ENCODE results near the gene SSBP3. TPM values are rescaled to one million over a fixed set of nuclear protein-coding genes. Genes with fewer than 3 reads are reported as not detected.

SSBP3 gene
- total and polyA plus RNA-seq, 2 donors, result 21.7 to 59.1 TPM

DNA sequence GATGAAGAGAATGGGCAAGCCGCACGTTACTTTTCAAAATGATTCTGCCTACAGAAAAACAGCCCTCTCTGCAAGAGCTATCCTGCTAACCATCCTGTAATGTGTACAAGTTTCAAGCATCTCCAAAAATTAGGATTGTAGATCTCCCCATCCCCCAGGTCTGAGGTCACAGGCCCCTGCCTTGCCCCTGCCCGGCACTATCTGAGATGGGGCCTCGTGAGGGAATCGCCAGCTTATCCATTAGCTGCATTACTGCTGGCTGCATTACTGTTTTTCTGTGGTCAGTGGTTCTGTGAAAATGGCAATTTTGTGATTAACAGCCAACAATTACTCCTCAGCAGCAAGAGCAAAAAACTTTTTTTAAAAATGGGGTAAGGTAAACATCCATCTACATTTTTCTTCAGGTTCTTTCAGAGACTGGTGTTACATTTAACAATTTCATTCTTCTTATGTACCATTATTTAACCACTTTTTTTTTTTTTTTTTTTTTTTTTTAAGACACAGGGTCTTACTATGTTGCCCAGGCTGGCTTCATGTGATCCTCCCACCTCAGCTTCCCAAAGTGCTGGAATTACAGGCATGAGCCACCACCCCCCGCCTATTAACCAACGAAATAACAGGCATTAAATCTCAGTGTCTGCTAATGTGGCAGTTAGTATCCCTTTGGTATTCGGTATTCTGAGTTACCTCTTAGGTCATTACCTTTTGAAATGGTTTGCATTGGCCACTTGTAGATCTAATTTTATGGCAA is 122.4 kb downstream of the SSBP3 start:
- no peak overlapping the region for H3K4me3 ChIP-seq (ENCODE audit: low read depth, low read length)
- WGBS, result 91% methylated on average over 8 of the region's 8 CpGs
- H3K36me3 ChIP-seq (ENCODE audit: insufficient read depth), result no peaks in the 10 kb centered on the region
- no peak for DNase-seq (ENCODE audit: extremely low spot score)
- H3K4me1 ChIP-seq (ENCODE audit: insufficient read depth), result no peaks in the 10 kb centered on the region
- no peak overlapping the region for H3K27ac ChIP-seq (ENCODE audit: low read depth)

DNA sequence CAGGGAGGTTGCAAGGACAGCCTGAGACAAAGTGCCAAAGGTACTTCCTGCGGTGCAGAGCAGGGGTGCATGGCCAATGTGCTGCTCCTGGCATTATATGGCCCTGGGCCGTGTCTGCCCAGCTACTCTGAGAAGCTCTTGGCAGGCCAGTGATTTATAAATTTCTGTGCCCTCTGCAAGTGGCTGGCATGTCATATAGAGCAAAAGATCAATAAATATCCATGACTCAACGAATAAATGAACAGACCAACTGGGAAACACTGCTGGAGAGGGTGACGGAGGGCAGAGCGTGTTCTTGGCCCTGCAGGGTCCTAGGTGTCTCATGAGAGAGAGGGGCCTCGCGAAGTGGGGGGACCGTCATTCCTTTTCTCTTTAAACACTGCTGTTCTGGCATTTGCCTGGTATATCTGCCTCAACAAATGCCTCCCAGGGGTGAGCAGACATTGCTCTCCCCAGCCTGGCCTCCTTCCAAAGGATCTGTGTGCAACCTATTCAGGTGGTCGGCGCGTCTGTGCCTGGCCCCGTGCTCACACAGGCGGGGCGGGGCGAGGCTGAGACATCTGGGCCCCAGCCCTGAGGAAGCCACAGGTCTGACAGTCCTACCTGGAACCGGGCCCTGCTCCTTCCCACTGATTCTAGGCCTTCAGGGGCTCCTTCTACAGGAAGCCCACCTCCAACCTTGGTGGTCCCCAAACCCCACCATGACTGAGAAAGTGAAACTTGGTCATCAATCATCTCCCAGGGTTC is 123.9 kb downstream of the SSBP3 start:
- no peaks in the 10 kb centered on the region for H3K4me1 ChIP-seq (ENCODE audit: insufficient read depth)
- no peak for DNase-seq (ENCODE audit: extremely low spot score)
- H3K4me3 ChIP-seq (ENCODE audit: low read depth, low read length), result no peak overlapping the region
- WGBS, result 85% methylated on average over 16 of the region's 16 CpGs
- H3K36me3 ChIP-seq (ENCODE audit: insufficient read depth), result no peaks in the 10 kb centered on the region
- H3K27ac ChIP-seq (ENCODE audit: low read depth), result no peak overlapping the region

DNA sequence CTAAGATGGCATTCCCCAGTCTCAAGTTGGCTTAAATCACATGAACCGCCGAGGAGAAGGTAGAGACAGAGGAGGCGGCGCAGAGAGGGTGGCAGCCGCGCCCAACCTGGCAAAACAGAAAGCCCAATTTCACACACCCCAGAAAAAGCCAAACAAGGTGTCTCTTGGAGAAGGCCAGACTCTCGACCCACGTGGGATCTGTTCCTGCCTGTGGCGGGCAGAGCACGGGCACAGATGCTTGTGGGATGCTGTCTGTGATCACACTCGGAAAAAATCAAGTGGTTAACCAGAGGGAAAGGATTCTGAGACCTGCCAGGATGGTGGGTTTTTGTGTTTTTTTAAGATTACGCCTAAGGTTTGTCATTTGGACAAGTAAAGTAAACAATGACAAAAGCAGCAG is 125.5 kb downstream of the SSBP3 start:
- no peak for DNase-seq (ENCODE audit: extremely low spot score)
- Histone ChIP-seq H3K27ac (ENCODE audit: low read depth) (no peak overlapping the region), H3K4me3 (ENCODE audit: low read depth, low read length) (no peak overlapping the region), H3K4me1 (ENCODE audit: insufficient read depth) (no peaks in the 10 kb centered on the region), H3K36me3 (ENCODE audit: insufficient read depth) (no peaks in the 10 kb centered on the region)
- WGBS, result 85% methylated on average over 12 of the region's 12 CpGs

DNA sequence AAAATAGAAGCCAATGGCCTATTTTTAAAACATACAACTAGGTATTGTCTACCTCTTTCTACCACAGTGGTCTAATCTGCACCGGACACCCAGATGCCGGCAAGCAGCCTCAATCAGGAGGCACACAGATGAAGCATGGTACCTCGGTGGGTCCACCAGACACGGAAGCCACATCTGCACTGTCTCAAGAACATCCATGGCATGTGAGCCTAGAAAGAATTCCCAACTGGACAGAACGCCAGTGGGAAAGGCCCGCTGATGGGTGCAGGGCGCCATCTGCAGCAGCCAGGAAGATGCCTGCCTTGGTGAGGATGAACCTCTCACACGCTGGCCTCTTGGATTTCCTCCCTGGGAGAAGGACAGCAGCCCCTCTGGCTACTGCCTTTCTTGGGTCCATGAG is 126.7 kb downstream of the SSBP3 start:
- 93% methylated on average over 8 of the region's 8 CpGs for WGBS

DNA sequence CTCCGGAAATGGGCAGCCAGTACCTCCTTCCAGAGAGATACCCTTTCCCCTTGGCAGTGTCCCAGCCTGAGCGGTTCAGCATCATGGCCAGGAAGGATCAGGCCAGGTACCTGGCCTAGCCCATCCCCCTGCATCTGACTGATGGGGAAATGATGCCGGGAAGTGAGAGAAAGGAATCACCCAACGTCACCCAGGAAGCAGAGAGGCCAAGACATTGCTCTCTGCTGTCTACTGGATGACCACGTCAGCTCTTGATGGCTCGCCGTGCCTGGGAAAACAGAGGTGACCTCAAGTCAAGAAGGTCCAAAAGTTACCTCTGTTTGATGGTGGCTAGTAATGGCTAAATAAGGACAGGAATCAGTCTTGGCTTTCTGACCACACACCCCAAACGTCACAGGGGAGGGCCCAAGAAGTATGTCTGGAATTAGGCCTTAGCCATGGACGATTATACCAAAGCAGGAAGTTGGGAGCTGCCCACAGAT is 127.2 kb downstream of the SSBP3 start:
- H3K27ac ChIP-seq (ENCODE audit: low read depth), result peak overlapping the region; percentile 58
- no peaks in the 10 kb centered on the region for H3K4me1 ChIP-seq (ENCODE audit: insufficient read depth)
- 63% methylated on average over 9 of the region's 9 CpGs for WGBS
- no peak overlapping the region for H3K4me3 ChIP-seq (ENCODE audit: low read depth, low read length)
- no peaks in the 10 kb centered on the region for H3K36me3 ChIP-seq (ENCODE audit: insufficient read depth)
- DNase-seq (ENCODE audit: extremely low spot score), result no peak

More for the DNA sequence above, 126.7 kb downstream of the SSBP3 start:
- Histone ChIP-seq H3K27ac (ENCODE audit: low read depth) (peak overlapping the region; percentile 58), H3K4me3 (ENCODE audit: low read depth, low read length) (no peak overlapping the region), H3K4me1 (ENCODE audit: insufficient read depth) (no peaks in the 10 kb centered on the region), H3K36me3 (ENCODE audit: insufficient read depth) (no peaks in the 10 kb centered on the region)
- no peak for DNase-seq (ENCODE audit: extremely low spot score)

DNA sequence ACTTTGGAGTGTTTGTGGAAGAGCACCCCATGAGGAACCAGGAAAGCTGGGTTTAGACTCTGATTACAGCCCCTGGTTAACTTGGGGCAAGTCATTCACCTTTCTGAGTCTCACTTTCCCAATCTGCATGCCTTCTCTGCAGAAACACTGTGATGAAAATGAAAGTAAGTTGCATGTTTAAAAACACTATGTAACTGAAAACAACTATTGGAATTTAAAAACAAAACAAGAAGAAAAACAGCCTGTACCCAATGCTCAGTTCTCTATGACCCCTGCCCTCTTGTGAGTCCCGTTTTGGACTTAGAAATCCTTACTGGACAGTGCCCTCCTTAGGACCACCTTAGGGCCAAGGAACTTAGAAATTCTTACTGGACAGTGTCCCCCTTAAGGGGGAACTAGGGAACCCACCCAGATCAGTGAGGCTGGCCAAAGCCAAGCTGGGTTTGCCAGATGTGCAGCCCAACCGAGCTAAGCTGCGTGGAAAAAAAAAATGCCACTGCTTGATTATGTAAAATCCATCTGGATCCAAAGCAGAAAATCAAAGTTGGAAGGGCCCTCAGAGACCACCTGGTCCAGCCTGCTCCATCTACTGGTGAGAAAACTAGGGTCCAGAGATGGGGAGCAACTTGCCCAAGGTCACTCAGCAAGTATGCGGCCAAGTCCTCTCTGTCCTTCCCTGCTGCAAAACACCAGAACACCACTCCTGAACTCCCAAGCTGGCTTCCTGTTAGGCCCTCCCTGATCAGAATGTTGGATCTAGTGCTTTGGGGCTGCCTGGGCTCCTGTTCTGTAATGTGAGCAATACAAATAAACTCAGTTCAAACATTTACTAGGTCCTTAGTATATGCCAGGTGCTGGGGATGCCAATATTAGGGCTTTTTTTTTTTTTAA is 128.5 kb downstream of the SSBP3 start:
- no peaks in the 10 kb centered on the region for H3K4me1 ChIP-seq (ENCODE audit: insufficient read depth)
- no peak for DNase-seq (ENCODE audit: extremely low spot score)
- H3K4me3 ChIP-seq (ENCODE audit: low read depth, low read length), result no peak overlapping the region
- 28% methylated on average over 4 of the region's 4 CpGs for WGBS
- H3K27ac ChIP-seq (ENCODE audit: low read depth), result peak overlapping the region; percentile 46
- no peaks in the 10 kb centered on the region for H3K36me3 ChIP-seq (ENCODE audit: insufficient read depth)

DNA sequence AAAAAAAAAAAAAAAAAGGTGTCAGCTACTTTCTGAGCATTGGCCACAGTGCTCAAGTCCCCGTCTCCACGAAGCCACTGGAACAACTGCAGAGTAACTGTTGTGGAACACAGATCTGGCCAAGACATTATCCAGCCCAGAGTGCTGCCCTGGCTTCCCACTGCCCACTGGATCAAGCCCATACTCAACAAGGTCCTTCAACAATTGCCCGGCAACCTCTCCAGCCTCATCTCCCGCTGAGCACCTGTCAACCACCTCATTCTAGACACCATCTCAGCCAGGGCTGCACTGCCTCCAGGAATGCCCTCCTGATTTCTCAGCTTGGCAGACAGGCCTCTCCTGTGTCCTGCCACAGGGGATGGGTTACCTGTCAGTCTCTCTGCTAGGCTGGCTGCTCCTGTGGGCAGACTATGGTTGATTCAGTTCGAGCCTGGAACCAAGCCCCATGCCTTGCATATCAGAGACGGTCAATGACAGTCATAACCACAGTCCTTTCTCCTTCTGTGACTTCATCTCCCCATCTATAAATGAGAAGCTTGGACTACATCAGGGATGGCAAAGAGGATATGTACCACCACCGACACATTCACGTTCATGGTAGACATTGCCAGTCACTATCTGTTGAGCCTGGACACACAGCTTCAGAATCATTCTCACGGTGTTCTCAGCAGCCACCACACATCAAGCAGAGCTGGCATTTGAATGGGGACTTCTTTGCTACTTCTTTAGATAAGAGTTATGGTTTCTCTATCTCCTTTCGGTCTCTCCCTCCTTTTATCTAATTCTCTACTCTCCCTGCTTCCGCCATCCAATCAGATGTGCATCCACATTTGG is 129.4 kb downstream of the SSBP3 start:
- 88% methylated on average over 11 of the region's 11 CpGs for WGBS
- peak overlapping the region; percentile 51 for H3K27ac ChIP-seq (ENCODE audit: low read depth)
- H3K4me3 ChIP-seq (ENCODE audit: low read depth, low read length), result no peak overlapping the region
- no peaks in the 10 kb centered on the region for H3K36me3 ChIP-seq (ENCODE audit: insufficient read depth)
- no peak for DNase-seq (ENCODE audit: extremely low spot score)
- no peaks in the 10 kb centered on the region for H3K4me1 ChIP-seq (ENCODE audit: insufficient read depth)

DNA sequence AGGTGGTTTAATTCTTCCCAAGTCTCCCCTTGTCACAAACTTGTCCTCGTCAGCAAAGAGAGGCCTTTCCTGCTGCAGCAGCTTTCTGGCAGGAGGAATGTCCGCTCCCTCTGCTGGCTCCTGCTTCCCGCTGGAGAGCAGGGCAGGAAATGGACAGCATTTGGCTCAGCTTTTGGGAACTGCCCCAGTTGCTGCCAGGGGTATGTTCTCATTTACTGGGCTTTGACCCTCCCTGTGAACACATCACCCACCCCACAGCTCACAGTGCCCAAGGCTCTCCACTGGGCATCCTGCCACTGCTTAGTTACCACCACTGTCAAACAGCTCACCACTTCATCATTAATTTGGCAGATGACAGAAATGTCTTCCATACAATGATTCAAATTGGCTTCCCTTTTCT is 130.8 kb downstream of the SSBP3 start:
- no peak for DNase-seq (ENCODE audit: extremely low spot score)
- Histone ChIP-seq H3K4me1 (ENCODE audit: insufficient read depth) (no peaks in the 10 kb centered on the region), H3K27ac (ENCODE audit: low read depth) (peak overlapping the region; percentile 76), H3K4me3 (ENCODE audit: low read depth, low read length) (no peak overlapping the region), H3K36me3 (ENCODE audit: insufficient read depth) (no peaks in the 10 kb centered on the region)
- WGBS, result 27% methylated on average over 3 of the region's 3 CpGs

DNA sequence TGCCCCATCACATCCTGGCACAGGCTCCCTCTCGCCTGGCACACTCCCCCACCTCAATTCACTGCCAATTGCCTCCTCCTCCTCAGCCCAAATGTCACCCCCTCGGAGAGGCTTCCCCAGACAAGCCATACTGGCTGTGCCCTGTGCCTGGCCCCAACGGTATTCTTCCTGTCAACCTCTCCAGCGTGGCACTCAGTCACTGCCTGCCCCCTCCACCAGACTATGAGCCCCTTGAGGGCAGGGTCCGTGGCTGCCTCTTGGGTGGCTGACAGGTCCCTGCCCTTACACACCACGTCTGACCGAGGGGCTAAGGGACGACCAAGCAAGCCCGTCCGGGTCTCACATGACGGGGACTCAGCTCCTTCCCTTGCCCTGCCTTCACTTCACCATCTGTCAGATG is 131.3 kb downstream of the SSBP3 start:
- Histone ChIP-seq H3K36me3 (ENCODE audit: insufficient read depth) (no peaks in the 10 kb centered on the region), H3K27ac (ENCODE audit: low read depth) (peak overlapping the region; percentile 76), H3K4me3 (ENCODE audit: low read depth, low read length) (no peak overlapping the region), H3K4me1 (ENCODE audit: insufficient read depth) (no peaks in the 10 kb centered on the region)
- DNase-seq (ENCODE audit: extremely low spot score), result no peak
- WGBS, result 55% methylated on average over 11 of the region's 11 CpGs

DNA sequence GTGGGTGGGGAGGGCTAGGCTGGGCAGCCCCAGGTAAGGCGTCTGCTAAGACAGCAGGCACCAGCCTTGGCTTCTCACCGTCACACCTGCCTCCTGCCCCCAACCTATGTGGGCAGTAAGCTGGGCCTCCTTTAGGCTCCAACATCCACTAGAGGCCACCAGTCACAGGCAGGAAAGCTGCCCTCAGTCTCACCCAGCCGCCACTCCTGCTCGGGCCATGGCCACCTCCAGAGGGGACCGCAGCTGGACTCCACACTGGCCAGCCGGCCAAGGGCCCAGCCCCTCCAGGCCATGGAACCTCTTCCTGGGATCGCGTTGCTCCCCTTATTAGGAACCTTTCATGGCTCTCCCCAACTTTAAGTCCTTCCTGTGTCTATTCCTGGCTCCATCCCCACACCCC is 131.7 kb downstream of the SSBP3 start:
- 65% methylated on average over 8 of the region's 8 CpGs for WGBS
- H3K4me1 ChIP-seq (ENCODE audit: insufficient read depth), result no peaks in the 10 kb centered on the region

DNA sequence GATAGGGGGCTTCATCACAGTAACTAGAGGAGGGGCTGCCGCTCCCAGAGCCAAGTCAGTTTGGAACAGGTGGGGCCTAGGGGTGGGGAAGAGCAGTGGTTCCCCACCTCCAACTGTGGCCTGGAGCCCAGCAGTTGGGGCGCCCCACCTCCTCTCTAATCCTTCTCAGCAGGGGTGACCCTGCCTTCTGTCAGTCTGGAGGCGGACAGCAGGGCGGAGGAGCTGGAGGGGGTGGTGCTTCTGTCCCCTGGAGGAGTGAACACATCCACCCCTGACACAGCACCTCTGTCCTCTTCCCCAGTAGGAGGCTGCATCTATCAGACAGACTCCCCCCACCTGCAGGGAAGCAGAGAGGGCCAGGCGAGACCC is 132.4 kb downstream of the SSBP3 start:
- Histone ChIP-seq H3K4me1 (ENCODE audit: insufficient read depth) (no peaks in the 10 kb centered on the region), H3K4me3 (ENCODE audit: low read depth, low read length) (no peak overlapping the region), H3K36me3 (ENCODE audit: insufficient read depth) (no peaks in the 10 kb centered on the region), H3K27ac (ENCODE audit: low read depth) (peak overlapping the region; percentile 68)
- no peak for DNase-seq (ENCODE audit: extremely low spot score)
- 40% methylated on average over 5 of the region's 5 CpGs for WGBS

More for the DNA sequence above, 131.7 kb downstream of the SSBP3 start:
- no peak for DNase-seq (ENCODE audit: extremely low spot score)
- Histone ChIP-seq H3K4me3 (ENCODE audit: low read depth, low read length) (no peak overlapping the region), H3K27ac (ENCODE audit: low read depth) (peak overlapping the region; percentile 76), H3K36me3 (ENCODE audit: insufficient read depth) (no peaks in the 10 kb centered on the region)

DNA sequence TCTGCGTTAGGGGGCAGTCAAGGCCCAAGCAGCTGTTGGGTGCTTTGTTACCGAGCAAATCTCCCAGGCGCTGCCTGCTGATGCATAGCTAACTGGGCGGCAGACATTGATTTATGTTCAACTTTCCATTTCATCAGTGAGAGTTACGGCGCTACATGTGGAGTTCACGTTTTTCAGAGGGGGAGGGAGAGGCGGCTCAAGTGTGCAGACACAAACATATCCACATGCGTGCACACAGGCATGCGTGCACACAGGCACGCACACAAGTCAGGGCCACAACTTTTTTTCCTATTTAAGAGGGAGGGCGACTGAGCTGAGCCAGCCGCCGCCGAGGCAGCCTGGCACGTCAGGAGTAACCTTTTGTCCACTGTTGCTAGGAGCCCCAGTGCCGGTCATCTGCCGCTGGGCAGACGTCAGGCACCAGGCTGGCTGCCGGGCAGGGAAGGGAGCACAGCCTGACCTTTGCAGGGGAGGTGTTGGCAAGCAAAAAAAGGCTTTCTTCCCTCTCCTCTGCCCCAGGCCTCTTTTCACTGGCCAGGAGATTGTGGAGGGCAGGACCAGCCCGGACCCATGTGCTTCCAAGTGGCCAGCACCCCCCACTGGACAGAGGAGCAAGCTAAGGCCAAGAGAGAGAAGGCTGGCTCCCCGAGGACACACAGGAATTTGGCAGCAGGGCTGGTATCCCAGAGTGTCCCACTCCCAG is 133.0 kb downstream of the SSBP3 start:
- peak; percentile 83 for DNase-seq (ENCODE audit: extremely low spot score)
- 21% methylated on average over 22 of the region's 22 CpGs for WGBS
- no peaks in the 10 kb centered on the region for H3K36me3 ChIP-seq (ENCODE audit: insufficient read depth)
- peak overlapping the region; percentile 68 for H3K27ac ChIP-seq (ENCODE audit: low read depth)
- H3K4me3 ChIP-seq (ENCODE audit: low read depth, low read length), result no peak overlapping the region
- no peaks in the 10 kb centered on the region for H3K4me1 ChIP-seq (ENCODE audit: insufficient read depth)

Measured in urinary bladder (tissue), 4 donors.